Kidney (tissue), 14 donors: ENCODE data around the gene TTC7B. TPM values are rescaled to one million over a fixed set of nuclear protein-coding genes. Genes with fewer than 3 reads are reported as not detected.

ENCODE experiments used
- DNase-seq, 5 donors: peaks; one replicate each; pipeline ENCODE4 v3.0.0-alpha.2; 2013 to 2020
- FAIRE-seq: peaks from 2 replicates; lab custom pipeline; 2012; peaks lifted over from hg19 to GRCh38; lab: Jason Lieb, UNC
- H3K27ac ChIP-seq, 2 donors: one replicate each; pipeline ENCODE4 v1.7.0; 2013; ENCODE audit warnings: low read depth in 2 of 2, low read length in 2 of 2, inconsistent platforms in 1 of 2
- H3K27me3 ChIP-seq: one replicate; pipeline ENCODE4 v1.7.1; 2013; ENCODE audit warnings: low read length, inconsistent platforms; ENCODE audit not compliant: control insufficient read depth, insufficient read depth
- H3K36me3 ChIP-seq, 3 donors: one replicate each; pipeline versions ENCODE4 v1.7.0 to v1.7.1; 2013; ENCODE audit warnings: low read length in 3 of 3, control low read depth in 1 of 3, inconsistent platforms in 1 of 3; ENCODE audit not compliant: insufficient read depth in 3 of 3, control insufficient read depth in 2 of 3
- H3K4me1 ChIP-seq, 3 donors: one replicate each; pipeline versions ENCODE4 v1.7.0 to v1.7.1; 2013; ENCODE audit warnings: low read length in 3 of 3, inconsistent platforms in 1 of 3, low read depth in 1 of 3; ENCODE audit not compliant: control insufficient read depth in 2 of 3, insufficient read depth in 2 of 3
- H3K4me3 ChIP-seq, 3 donors: one replicate each; pipeline versions ENCODE4 v1.7.0 to v1.8.1; 2013; ENCODE audit warnings: low read length in 3 of 3, control low read depth in 1 of 3, inconsistent platforms in 1 of 3
- H3K9ac ChIP-seq, 3 donors: one replicate each; pipeline versions ENCODE4 v1.7.0 to v1.7.1; 2013; ENCODE audit warnings: low read length in 3 of 3, control low read depth in 1 of 3, inconsistent platforms in 1 of 3
- H3K9me3 ChIP-seq, 3 donors: one replicate each; pipeline versions ENCODE4 v1.7.0 to v1.7.1; 2013; ENCODE audit warnings: low read length in 3 of 3, control low read depth in 1 of 3, inconsistent platforms in 1 of 3; ENCODE audit not compliant: control insufficient read depth in 2 of 3, insufficient read depth in 1 of 3
- CTCF ChIP-seq: IDR thresholded peaks from 3 replicates; pipeline ENCODE4 v1.5.1; 2012; ENCODE audit warnings: mild to moderate bottlenecking, moderate library complexity, borderline replicate concordance; ENCODE audit not compliant: insufficient read depth; ENCODE audit errors: extremely low read depth
- intact Hi-C: fragments of 100-400 bp; cut with DNase I; formaldehyde crosslinking; loops from one replicate; pipeline ENCODE4 v1.11.1; 2022
- polyA plus RNA-seq: library from polyadenylated mRNA; stranded (reverse); fragments of 350-450 nt; fragmentation: Illumina TruSeq; extraction: RNeasy Lipid Tissue Mini Kit (QIAGEN cat#74804); gene quantifications from one replicate; pipeline ENCODE4 v1.2.3, GENCODE V29; 2014; ENCODE audit warnings: low read depth, low replicate concordance; ENCODE audit not compliant: insufficient read depth
- total RNA-seq: library from RNA; stranded (reverse); fragmentation: NEBNext Ultra II Directional; extraction: Animal tissue kit (Norgen Biotek cat#: 25700); gene quantifications from one replicate; pipeline ENCODE4 v1.2.1, GENCODE V29; 2021
- donor health status: control.
- donor health status: control.
- donor health status: control.
- donor health status: control.
- donor health status: control.
- donor health status: DM: yes; HTN: yes; CAD: no.
- donor health status: Normal renal cell carcinoma (clear cell type).

Gene TTC7B
- total and polyA plus RNA-seq, 2 donors from 2014 or later: 23.4 to 48.3 TPM

- H3K9me3 ChIP-seq: no peaks in the 10 kb centered on the region
- FAIRE-seq: no peak
- DNase-seq: no peak
- no peak overlapping the region for H3K4me3 ChIP-seq
- no peak overlapping the region for H3K9ac ChIP-seq
- no peak for TF ChIP-seq CTCF
- intact Hi-C loops: no loop called here
- H3K27me3 ChIP-seq: no peaks in the 10 kb centered on the region
- H3K36me3 ChIP-seq: no peaks in the 10 kb centered on the region
- peaks cover 0 to 37% (median 27%) of the 10 kb centered on the region in 3 donors for H3K4me1 ChIP-seq
- no peak overlapping the region for H3K27ac ChIP-seq
Observed at GRCh38 chr14:90813442-90813841, 2.8 kb downstream of the TTC7B start.

GRCh38 chr14:90812109-90812508 is 4.1 kb downstream of the TTC7B start:
- Histone ChIP-seq H3K9ac (no peak overlapping the region), H3K4me3 (no peak overlapping the region), H3K27ac (no peak overlapping the region), H3K36me3 (no peaks in the 10 kb centered on the region), H3K9me3 (no peaks in the 10 kb centered on the region), H3K4me1 (peaks cover 3 to 47% (median 40%) of the 10 kb centered on the region in 3 donors), H3K27me3 (no peaks in the 10 kb centered on the region)
- TF ChIP-seq CTCF: no peak
- DNase-seq: no peak
- FAIRE-seq: no peak
- intact Hi-C loops: no loop called here

- intact Hi-C loops: no loop called here
- Histone ChIP-seq H3K9me3 (no peaks in the 10 kb centered on the region), H3K4me1 (peaks cover 3 to 50% (median 45%) of the 10 kb centered on the region in 3 donors), H3K27me3 (no peaks in the 10 kb centered on the region), H3K36me3 (no peaks in the 10 kb centered on the region), H3K27ac (no peak overlapping the region), H3K9ac (no peak overlapping the region), H3K4me3 (no peak overlapping the region)
- FAIRE-seq: no peak
- DNase-seq: no peak
- TF ChIP-seq CTCF: no peak
Observed at GRCh38 chr14:90811641-90812040, 4.6 kb downstream of the TTC7B start.

GRCh38 chr14:90810806-90811205 is 5.4 kb downstream of the TTC7B start:
- H3K27me3 ChIP-seq: no peaks in the 10 kb centered on the region
- intact Hi-C loops: no loop called here
- H3K27ac ChIP-seq: peak overlapping the region; percentile 43 to 79
- FAIRE-seq (no peak), DNase-seq (peak in 3 of 5 donors; percentile 59 to 77 (median 67))
- H3K4me1 ChIP-seq: peaks cover 3 to 56% (median 53%) of the 10 kb centered on the region in 3 donors
- no peak overlapping the region for H3K9ac ChIP-seq
- H3K4me3 ChIP-seq: no peak overlapping the region
- H3K36me3 ChIP-seq: no peaks in the 10 kb centered on the region
- TF ChIP-seq CTCF: no peak
- no peaks in the 10 kb centered on the region for H3K9me3 ChIP-seq
